Kidney (tissue), 14 donors: Measurements from ENCODE around the gene KCNJ15. TPM values are rescaled to one million over a fixed set of nuclear protein-coding genes. Genes with fewer than 3 reads are reported as not detected.

Experiments used
- DNase-seq, 5 donors: peaks; one replicate each; pipeline ENCODE4 v3.0.0-alpha.2; 2013 to 2020
- FAIRE-seq: peaks from 2 replicates; lab custom pipeline; 2012; peaks lifted over from hg19 to GRCh38; lab: Jason Lieb, UNC
- H3K27ac ChIP-seq, 2 donors: one replicate each; pipeline ENCODE4 v1.7.0; 2013; ENCODE audit warnings: low read depth in 2 of 2, low read length in 2 of 2, inconsistent platforms in 1 of 2
- H3K27me3 ChIP-seq: one replicate; pipeline ENCODE4 v1.7.1; 2013; ENCODE audit warnings: low read length, inconsistent platforms; ENCODE audit not compliant: control insufficient read depth, insufficient read depth
- H3K36me3 ChIP-seq, 3 donors: one replicate each; pipeline versions ENCODE4 v1.7.0 to v1.7.1; 2013; ENCODE audit warnings: low read length in 3 of 3, control low read depth in 1 of 3, inconsistent platforms in 1 of 3; ENCODE audit not compliant: insufficient read depth in 3 of 3, control insufficient read depth in 2 of 3
- H3K4me1 ChIP-seq, 3 donors: one replicate each; pipeline versions ENCODE4 v1.7.0 to v1.7.1; 2013; ENCODE audit warnings: low read length in 3 of 3, inconsistent platforms in 1 of 3, low read depth in 1 of 3; ENCODE audit not compliant: control insufficient read depth in 2 of 3, insufficient read depth in 2 of 3
- H3K4me3 ChIP-seq, 3 donors: one replicate each; pipeline versions ENCODE4 v1.7.0 to v1.8.1; 2013; ENCODE audit warnings: low read length in 3 of 3, control low read depth in 1 of 3, inconsistent platforms in 1 of 3
- H3K9ac ChIP-seq, 3 donors: one replicate each; pipeline versions ENCODE4 v1.7.0 to v1.7.1; 2013; ENCODE audit warnings: low read length in 3 of 3, control low read depth in 1 of 3, inconsistent platforms in 1 of 3
- H3K9me3 ChIP-seq, 3 donors: one replicate each; pipeline versions ENCODE4 v1.7.0 to v1.7.1; 2013; ENCODE audit warnings: low read length in 3 of 3, control low read depth in 1 of 3, inconsistent platforms in 1 of 3; ENCODE audit not compliant: control insufficient read depth in 2 of 3, insufficient read depth in 1 of 3
- intact Hi-C: fragments of 100-400 bp; cut with DNase I; formaldehyde crosslinking; loops from one replicate; pipeline ENCODE4 v1.11.1; 2022
- polyA plus RNA-seq: library from polyadenylated mRNA; stranded (reverse); fragments of 350-450 nt; fragmentation: Illumina TruSeq; extraction: RNeasy Lipid Tissue Mini Kit (QIAGEN cat#74804); gene quantifications from one replicate; pipeline ENCODE4 v1.2.3, GENCODE V29; 2014; ENCODE audit warnings: low read depth, low replicate concordance; ENCODE audit not compliant: insufficient read depth
- total RNA-seq: library from RNA; stranded (reverse); fragmentation: NEBNext Ultra II Directional; extraction: Animal tissue kit (Norgen Biotek cat#: 25700); gene quantifications from one replicate; pipeline ENCODE4 v1.2.1, GENCODE V29; 2021
- TF ChIP-seq, protein P1 (sequence below): IDR thresholded peaks from 3 replicates; pipeline ENCODE4 v1.5.1; 2012; ENCODE audit warnings: mild to moderate bottlenecking, moderate library complexity, borderline replicate concordance; ENCODE audit not compliant: insufficient read depth; ENCODE audit errors: extremely low read depth
- donor health status: control.
- donor health status: control.
- donor health status: control.
- donor health status: control.
- donor health status: control.
- donor health status: DM: yes; HTN: yes; CAD: no.
- donor health status: Normal renal cell carcinoma (clear cell type).

Gene KCNJ15
- total and polyA plus RNA-seq, 2 donors from 2014 or later, result 102 to 142 TPM

DNA sequence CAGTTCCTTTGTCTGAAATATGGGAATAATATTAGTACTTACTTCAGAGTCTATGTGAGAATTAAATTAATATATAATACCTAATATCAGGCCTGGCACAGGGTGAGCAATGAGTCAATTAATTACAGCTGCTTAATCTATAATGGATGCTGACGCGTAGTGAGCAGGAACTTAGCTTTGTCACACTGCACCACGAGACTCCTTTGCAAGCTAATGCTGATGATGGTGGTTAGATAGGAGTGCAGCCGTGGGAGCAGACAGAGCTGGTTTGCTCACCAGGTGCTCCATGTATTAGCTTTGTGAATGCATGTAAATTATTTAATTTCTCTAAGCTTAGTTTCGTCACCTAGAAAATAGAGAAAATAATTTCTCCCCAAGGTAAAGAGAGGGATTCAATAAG, 35.1 kb downstream of the KCNJ15 start:
- Histone ChIP-seq H3K9me3 (no peaks in the 10 kb centered on the region), H3K4me1 (peaks cover 12 to 35% (median 20%) of the 10 kb centered on the region in 3 donors), H3K4me3 (no peak overlapping the region), H3K27me3 (no peaks in the 10 kb centered on the region), H3K9ac (no peak overlapping the region), H3K27ac (peak overlapping the region; percentile 51 to 71), H3K36me3 (peaks cover under 1 to 19% (median 2%) of the 10 kb centered on the region in 3 donors)
- intact Hi-C loops, result no loop called here
- TF ChIP-seq, protein P1, sequence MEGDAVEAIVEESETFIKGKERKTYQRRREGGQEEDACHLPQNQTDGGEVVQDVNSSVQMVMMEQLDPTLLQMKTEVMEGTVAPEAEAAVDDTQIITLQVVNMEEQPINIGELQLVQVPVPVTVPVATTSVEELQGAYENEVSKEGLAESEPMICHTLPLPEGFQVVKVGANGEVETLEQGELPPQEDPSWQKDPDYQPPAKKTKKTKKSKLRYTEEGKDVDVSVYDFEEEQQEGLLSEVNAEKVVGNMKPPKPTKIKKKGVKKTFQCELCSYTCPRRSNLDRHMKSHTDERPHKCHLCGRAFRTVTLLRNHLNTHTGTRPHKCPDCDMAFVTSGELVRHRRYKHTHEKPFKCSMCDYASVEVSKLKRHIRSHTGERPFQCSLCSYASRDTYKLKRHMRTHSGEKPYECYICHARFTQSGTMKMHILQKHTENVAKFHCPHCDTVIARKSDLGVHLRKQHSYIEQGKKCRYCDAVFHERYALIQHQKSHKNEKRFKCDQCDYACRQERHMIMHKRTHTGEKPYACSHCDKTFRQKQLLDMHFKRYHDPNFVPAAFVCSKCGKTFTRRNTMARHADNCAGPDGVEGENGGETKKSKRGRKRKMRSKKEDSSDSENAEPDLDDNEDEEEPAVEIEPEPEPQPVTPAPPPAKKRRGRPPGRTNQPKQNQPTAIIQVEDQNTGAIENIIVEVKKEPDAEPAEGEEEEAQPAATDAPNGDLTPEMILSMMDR, result no peak
- FAIRE-seq, result no peak
- DNase-seq, result no peak

GRCh38 chr21:38293113-38293512, 36.3 kb downstream of the KCNJ15 start:
- Histone ChIP-seq H3K9ac (no peak overlapping the region), H3K27ac (peak overlapping the region; percentile 63 to 74), H3K27me3 (no peaks in the 10 kb centered on the region), H3K36me3 (peaks cover 2 to 30% (median 3%) of the 10 kb centered on the region in 3 donors), H3K9me3 (no peaks in the 10 kb centered on the region), H3K4me3 (peak overlapping the region in 1 of 3 donors; percentile 5), H3K4me1 (peaks cover 13 to 31% (median 21%) of the 10 kb centered on the region in 3 donors)
- intact Hi-C loops, result no loop called here
- TF ChIP-seq, protein P1, result no peak
- peak in 2 of 5 donors; percentile 34 to 88 for DNase-seq
- no peak for FAIRE-seq

DNA sequence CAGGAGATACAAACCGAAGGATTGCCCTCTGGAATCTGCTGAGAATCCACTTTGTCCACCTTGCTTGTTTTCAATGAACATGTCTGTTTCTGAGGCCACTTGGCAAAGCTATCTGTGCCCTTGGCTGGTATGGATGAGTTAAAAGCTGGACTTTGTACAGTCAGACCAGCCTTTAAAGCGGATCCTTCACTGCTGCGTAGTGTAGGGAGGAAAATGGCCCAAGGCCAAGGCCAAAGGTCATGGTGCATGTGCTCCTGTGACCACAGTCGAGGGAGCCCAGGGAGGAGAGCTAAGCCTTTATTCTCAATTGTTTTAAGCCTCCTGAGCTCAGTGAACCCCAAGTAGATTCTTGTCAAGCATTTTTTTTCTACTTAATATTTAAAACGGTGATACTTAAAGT, 37.0 kb downstream of the KCNJ15 start:
- peak in 1 of 5 donors; percentile 59 for DNase-seq
- Histone ChIP-seq H3K27ac (peak overlapping the region; percentile 63 to 74), H3K9ac (no peak overlapping the region)

More for the DNA sequence above, 37.0 kb downstream of the KCNJ15 start:
- peaks cover 13 to 31% (median 21%) of the 10 kb centered on the region in 3 donors for H3K4me1 ChIP-seq
- FAIRE-seq, result no peak
- no peaks in the 10 kb centered on the region for H3K9me3 ChIP-seq
- intact Hi-C loops, result no loop called here
- no peaks in the 10 kb centered on the region for H3K27me3 ChIP-seq
- H3K4me3 ChIP-seq, result no peak overlapping the region
- TF ChIP-seq, protein P1, result no peak
- peaks cover 2 to 34% (median 3%) of the 10 kb centered on the region in 3 donors for H3K36me3 ChIP-seq
